Activated CD4-positive, alpha-beta memory T cell treated with anti-CD3 and anti-CD28 coated beads, Interleukin-2, amount 10 ng/mL, durations not matched to agents 7 days and 5 days (primary cell): Measurements from ENCODE around the gene ISCU. TPM values are rescaled to one million over a fixed set of nuclear protein-coding genes. Genes with fewer than 3 reads are reported as not detected.

ENCODE experiments used
- CTCF ChIA-PET: fragments of 350-600 bp; sonication (Branson Sonifier 250); formaldehyde crosslinking; loops from one replicate; lab custom pipeline; 2021; ENCODE audit warnings: antibody characterized with exemption, inconsistent platforms; lab: Charles Lee
- POLR2A ChIA-PET: fragments of 350-600 bp; sonication (Branson Sonifier 250); formaldehyde crosslinking; loops from one replicate; lab custom pipeline; 2021; ENCODE audit warnings: antibody characterized with exemption; lab: Charles Lee
- DNase-seq: peaks from one replicate; pipeline ENCODE4 v3.0.0-alpha.2; 2020
- H3K27ac Mint-ChIP-seq: one replicate; pipeline ENCODE4 v1.8.0; 2021; ENCODE audit warnings: mild to moderate bottlenecking, mixed read lengths
- H3K27me3 Mint-ChIP-seq: one replicate; pipeline ENCODE4 v1.8.0; 2021; ENCODE audit warnings: mixed read lengths
- H3K36me3 Mint-ChIP-seq: one replicate; pipeline ENCODE4 v1.8.0; 2021; ENCODE audit warnings: low read depth, mixed read lengths
- H3K4me1 Mint-ChIP-seq: one replicate; pipeline ENCODE4 v1.8.0; 2021; ENCODE audit warnings: mixed read lengths
- H3K4me3 Mint-ChIP-seq: one replicate; pipeline ENCODE4 v1.8.0; 2021; ENCODE audit warnings: mild to moderate bottlenecking, mixed read lengths
- H3K9me3 Mint-ChIP-seq: one replicate; pipeline ENCODE4 v1.8.0; 2021; ENCODE audit warnings: mixed read lengths
- total RNA-seq, 2 experiments: library from RNA; stranded (reverse); gene quantifications; one replicate each; pipeline ENCODE4 v1.2.3, GENCODE V29; 2021

The ISCU gene
- total RNA-seq, 2 experiments from 2014 or later = 69.9 to 74.1 TPM

- H3K27ac Mint-ChIP-seq = peak overlapping the region; percentile 31
- H3K27me3 Mint-ChIP-seq = no peaks in the 10 kb centered on the region
- H3K4me3 Mint-ChIP-seq = no peak overlapping the region
- CTCF ChIA-PET = no interaction called here
- H3K4me1 Mint-ChIP-seq = peaks cover 15% of the 10 kb centered on the region
- H3K36me3 Mint-ChIP-seq = peaks cover 86% of the 10 kb centered on the region
- DNase-seq = no peak
- H3K9me3 Mint-ChIP-seq = no peaks in the 10 kb centered on the region
- POLR2A ChIA-PET = interaction anchor here (1.3 to 2.0 kb wide), 2 partner anchors 9 to 35 kb away, joined by 3 to 9 read pairs; partner anchors contain the start of gene SART3
Observed at GRCh38 chr12:108525681-108526080, 36.7 kb upstream of the ISCU start.

DNA sequence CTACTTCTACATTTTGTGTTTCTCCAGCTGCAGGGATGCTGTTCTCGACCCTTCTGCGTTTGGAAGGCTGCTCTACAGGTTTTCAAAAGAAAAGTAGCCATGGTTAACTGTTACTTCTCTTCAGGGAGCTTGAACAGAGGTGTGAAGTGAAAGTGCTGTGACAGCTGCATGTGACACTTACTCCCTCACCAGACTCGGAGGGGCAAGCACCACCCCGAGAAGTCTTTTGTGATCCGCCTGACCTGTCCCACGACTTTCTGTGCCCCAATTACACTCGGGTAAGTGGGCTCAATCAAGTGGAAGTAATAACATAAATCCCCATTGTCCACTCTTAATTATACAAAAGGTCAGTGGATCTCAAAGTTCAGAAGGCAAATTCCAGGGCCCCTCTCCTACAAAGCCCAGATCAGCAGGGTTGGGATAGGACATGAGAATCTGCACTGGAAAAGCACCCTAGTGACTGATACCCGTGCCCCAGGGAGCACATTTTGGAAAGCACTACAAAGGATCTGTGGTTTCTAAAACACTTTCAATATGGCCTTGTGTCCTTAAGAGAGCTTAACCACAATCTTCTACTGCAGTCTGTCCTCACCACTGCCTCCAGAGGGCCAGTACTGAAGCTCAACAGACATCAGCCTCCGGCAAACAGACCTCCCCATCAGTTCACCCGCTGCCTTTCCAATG is 35.8 kb upstream of the ISCU start:
- CTCF ChIA-PET = interaction anchor here (1.5 kb wide), 1 partner anchor 12 kb away, joined by 3 read pairs; the partner anchor contains the start of gene FICD
- Mint-ChIP-seq H3K27me3 (no peaks in the 10 kb centered on the region), H3K4me3 (no peak overlapping the region), H3K36me3 (peaks cover 84% of the 10 kb centered on the region), H3K4me1 (peaks cover 15% of the 10 kb centered on the region), H3K9me3 (no peaks in the 10 kb centered on the region), H3K27ac (no peak overlapping the region)
- DNase-seq = no peak
- POLR2A ChIA-PET = interaction anchor here (2.0 kb wide), 1 partner anchor 34 kb away, joined by 9 read pairs; the partner anchor contains the start of gene SART3

GRCh38 chr12:108527166-108527496 is 35.3 kb upstream of the ISCU start:
- CTCF ChIA-PET = interaction anchor here (1.5 kb wide), 1 partner anchor 12 kb away, joined by 3 read pairs; the partner anchor contains the start of gene FICD
- Mint-ChIP-seq H3K27ac (peak overlapping the region; percentile 25), H3K4me1 (peaks cover 15% of the 10 kb centered on the region), H3K9me3 (no peaks in the 10 kb centered on the region), H3K4me3 (no peak overlapping the region), H3K27me3 (no peaks in the 10 kb centered on the region), H3K36me3 (peaks cover 79% of the 10 kb centered on the region)
- no peak for DNase-seq
- POLR2A ChIA-PET = interaction anchor here (2.0 kb wide), 1 partner anchor 34 kb away, joined by 9 read pairs; the partner anchor contains the start of gene SART3

GRCh38 chr12:108530161-108530560 is 32.2 kb upstream of the ISCU start:
- Mint-ChIP-seq H3K27me3 (no peaks in the 10 kb centered on the region), H3K27ac (no peak overlapping the region), H3K9me3 (no peaks in the 10 kb centered on the region), H3K4me1 (peaks cover 15% of the 10 kb centered on the region), H3K36me3 (peaks cover 67% of the 10 kb centered on the region), H3K4me3 (no peak overlapping the region)
- DNase-seq = no peak
- ChIA-PET CTCF (interaction anchor here (1.0 kb wide), 1 partner anchor 18 kb away, joined by 3 read pairs; no protein-coding TSS in a partner anchor), POLR2A (no interaction called here)

DNA sequence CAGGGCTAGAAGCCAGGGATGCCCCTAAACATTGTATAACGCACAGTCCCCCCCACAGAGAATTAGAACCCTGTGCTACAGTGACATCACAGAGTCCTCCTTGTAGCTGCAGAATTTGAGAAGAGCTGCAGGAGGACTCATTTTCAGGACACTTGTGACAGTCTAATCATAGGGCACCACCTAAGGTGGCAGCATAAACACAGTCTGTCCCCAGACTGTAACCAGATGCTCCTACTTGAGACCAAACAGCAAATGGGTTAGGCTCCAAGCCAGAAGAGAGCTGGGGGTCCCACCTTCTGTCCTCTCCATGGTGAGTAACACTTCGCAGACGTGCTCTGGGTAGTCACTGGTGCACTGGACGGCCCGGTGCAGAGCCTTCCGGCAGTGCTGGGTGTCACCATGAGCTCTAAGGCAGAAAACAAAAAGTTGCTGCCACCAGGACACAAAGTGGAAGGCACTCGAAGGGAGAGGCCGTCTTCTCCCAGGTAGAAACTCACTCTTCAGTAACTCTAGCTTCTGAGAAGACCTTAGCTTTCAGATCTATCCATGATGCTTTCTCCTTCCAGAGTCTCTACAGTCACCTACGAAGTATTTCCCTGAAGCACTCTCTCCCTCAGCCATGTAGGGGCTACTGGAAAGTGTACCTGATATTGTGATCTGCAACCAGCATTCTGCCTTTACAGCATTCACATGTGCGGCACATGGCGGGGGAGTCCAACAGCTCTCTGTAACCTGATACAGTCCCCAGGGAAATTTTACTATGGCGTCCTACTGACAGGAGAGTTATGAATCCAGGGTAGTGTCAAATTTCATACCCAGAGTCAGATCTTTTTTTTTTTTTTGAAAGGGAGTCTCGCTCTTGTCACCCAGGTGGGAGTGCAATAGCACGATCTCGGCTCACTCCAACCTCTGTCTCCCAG is 30.2 kb upstream of the ISCU start:
- Mint-ChIP-seq H3K27me3 (no peaks in the 10 kb centered on the region), H3K4me1 (peaks cover 9% of the 10 kb centered on the region), H3K36me3 (peaks cover 65% of the 10 kb centered on the region), H3K9me3 (no peaks in the 10 kb centered on the region), H3K4me3 (no peak overlapping the region), H3K27ac (no peak overlapping the region)
- DNase-seq = no peak
- CTCF ChIA-PET = no interaction called here
- POLR2A ChIA-PET = no interaction called here

- H3K36me3 Mint-ChIP-seq = peaks cover 65% of the 10 kb centered on the region
- ChIA-PET CTCF (no interaction called here), POLR2A (interaction anchor here (0.8 kb wide), 2 partner anchors 19 to 23 kb away, joined by 3 read pairs; partner anchors contain the start of gene SART3)
- H3K4me1 Mint-ChIP-seq = peaks cover 18% of the 10 kb centered on the region
- no peak overlapping the region for H3K4me3 Mint-ChIP-seq
- no peak for DNase-seq
- H3K27ac Mint-ChIP-seq = no peak overlapping the region
- no peaks in the 10 kb centered on the region for H3K9me3 Mint-ChIP-seq
- no peaks in the 10 kb centered on the region for H3K27me3 Mint-ChIP-seq
Observed at GRCh38 chr12:108538146-108538545, 24.2 kb upstream of the ISCU start.

DNA sequence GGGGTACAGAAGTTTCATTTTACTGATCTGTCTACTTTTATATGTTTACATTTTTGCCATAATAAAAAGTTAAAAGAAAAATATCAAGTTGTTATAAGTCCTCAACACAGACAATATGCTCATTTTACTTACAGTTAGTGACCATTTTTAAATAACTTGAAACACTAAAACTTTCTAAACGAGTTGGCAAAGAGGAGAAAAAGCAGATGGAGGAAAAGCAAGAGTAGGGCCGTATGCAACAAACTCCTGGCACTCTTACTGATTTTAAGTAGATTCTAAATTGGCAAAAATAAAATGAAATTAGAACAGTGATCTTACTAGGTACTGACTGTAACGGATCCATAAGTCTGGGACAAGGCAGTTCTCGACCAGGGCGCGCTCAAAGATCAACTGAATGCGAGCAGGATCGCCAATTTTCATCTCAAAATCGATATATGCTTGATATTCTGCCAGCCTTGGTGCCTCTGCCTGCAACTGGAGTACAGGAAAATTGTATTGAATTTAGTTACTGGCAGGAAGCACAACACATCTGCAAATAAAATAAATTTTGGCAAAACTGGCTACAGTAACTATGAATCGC is 23.7 kb upstream of the ISCU start:
- Mint-ChIP-seq H3K4me3 (no peak overlapping the region), H3K27ac (no peak overlapping the region), H3K9me3 (no peaks in the 10 kb centered on the region), H3K36me3 (peaks cover 70% of the 10 kb centered on the region), H3K27me3 (no peaks in the 10 kb centered on the region), H3K4me1 (peaks cover 18% of the 10 kb centered on the region)
- CTCF ChIA-PET = no interaction called here
- POLR2A ChIA-PET = no interaction called here
- DNase-seq = no peak

DNA sequence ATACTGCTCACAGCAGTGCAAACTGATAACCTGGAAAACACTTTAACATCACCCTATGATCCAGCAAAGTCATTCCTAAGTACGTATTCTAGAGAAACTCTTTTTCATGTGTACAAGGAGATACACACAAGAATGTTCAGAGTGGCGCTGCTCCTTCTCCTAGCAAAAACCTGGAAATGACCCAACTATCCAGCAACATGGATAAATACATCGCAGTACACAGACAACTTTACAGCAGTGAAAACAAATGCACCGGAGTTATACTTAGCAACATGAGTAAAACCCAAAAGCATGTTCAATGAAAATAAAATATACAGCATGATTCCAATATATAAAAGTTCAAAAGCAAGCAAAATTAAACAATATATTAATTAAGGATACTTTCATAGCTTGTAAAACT is 20.1 kb upstream of the ISCU start:
- no peak for DNase-seq
- H3K4me3 Mint-ChIP-seq = no peak overlapping the region
- no peaks in the 10 kb centered on the region for H3K27me3 Mint-ChIP-seq
- H3K27ac Mint-ChIP-seq = no peak overlapping the region
- ChIA-PET POLR2A (no interaction called here), CTCF (no interaction called here)
- H3K4me1 Mint-ChIP-seq = peaks cover 18% of the 10 kb centered on the region
- H3K9me3 Mint-ChIP-seq = no peaks in the 10 kb centered on the region
- H3K36me3 Mint-ChIP-seq = peaks cover 66% of the 10 kb centered on the region

DNA sequence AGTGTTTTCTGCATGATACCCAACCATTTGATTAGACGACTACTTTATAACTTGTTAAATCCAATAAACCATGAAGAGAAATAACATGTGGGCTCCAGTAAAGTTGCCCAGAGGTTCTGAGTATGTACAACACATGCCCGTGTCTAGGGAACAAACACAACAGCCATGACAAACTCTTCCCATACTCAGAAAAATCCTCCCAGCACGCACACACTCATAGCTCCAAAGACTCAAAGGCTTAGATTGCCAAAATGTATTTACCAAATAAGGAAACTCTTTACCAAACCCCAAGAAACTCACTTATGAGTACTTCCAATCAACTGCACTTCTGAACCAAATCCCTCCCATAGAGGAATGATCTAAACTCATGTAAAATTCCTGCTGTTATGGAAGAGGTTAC is 18.7 kb upstream of the ISCU start:
- ChIA-PET CTCF (no interaction called here), POLR2A (interaction anchor here (1.4 kb wide), 1 partner anchor 8 kb away, joined by 3 read pairs; no protein-coding TSS in a partner anchor)
- H3K4me1 Mint-ChIP-seq = peaks cover 18% of the 10 kb centered on the region
- H3K27me3 Mint-ChIP-seq = no peaks in the 10 kb centered on the region
- peaks cover 64% of the 10 kb centered on the region for H3K36me3 Mint-ChIP-seq
- DNase-seq = no peak
- H3K27ac Mint-ChIP-seq = no peak overlapping the region
- H3K9me3 Mint-ChIP-seq = no peaks in the 10 kb centered on the region
- H3K4me3 Mint-ChIP-seq = no peak overlapping the region

GRCh38 chr12:108547686-108548085 is 14.7 kb upstream of the ISCU start:
- Mint-ChIP-seq H3K4me3 (no peak overlapping the region), H3K27me3 (no peaks in the 10 kb centered on the region), H3K4me1 (peaks cover 30% of the 10 kb centered on the region), H3K9me3 (no peaks in the 10 kb centered on the region), H3K27ac (no peak overlapping the region), H3K36me3 (peaks cover 61% of the 10 kb centered on the region)
- ChIA-PET CTCF (no interaction called here), POLR2A (no interaction called here)
- no peak for DNase-seq

DNA sequence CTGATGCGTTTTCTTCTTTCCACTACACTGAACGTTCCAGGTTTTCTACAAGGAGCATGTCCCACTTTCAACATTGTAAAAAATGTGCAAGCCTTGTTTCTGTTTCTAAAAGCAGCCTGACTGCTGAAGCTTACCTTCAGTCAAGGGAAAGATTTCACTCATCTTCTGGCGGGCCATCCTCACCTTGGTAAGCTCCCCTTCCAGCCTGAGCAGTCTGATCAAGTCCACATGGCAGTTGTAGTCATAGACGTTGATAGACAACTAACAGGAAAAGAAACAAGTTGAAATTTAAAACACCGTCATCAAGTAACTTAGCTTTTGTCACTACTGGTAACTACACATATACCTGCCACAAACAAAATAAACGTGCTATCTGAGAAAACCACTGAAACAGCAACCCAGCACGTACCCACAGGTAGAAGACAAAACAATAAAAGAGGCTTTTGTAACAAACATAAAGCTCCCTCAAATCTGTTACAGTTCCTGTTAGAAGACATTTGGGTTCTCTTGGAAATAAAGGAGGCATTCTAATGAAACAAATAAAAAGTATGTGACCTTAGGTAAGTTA is 13.4 kb upstream of the ISCU start:
- no peaks in the 10 kb centered on the region for H3K9me3 Mint-ChIP-seq
- H3K27ac Mint-ChIP-seq = peak overlapping the region; percentile 19
- no peak for DNase-seq
- H3K4me1 Mint-ChIP-seq = peaks cover 37% of the 10 kb centered on the region
- ChIA-PET CTCF (interaction anchor here (1.1 to 1.2 kb wide), 2 partner anchors 10 to 37 kb away, joined by 5 to 9 read pairs; no protein-coding TSS in a partner anchor), POLR2A (interaction anchor here (1.0 to 2.3 kb wide), 4 partner anchors 10 to 79 kb away, joined by 3 to 16 read pairs (median 4); partner anchors contain the start of genes ISCU and SART3)
- H3K27me3 Mint-ChIP-seq = no peaks in the 10 kb centered on the region
- H3K4me3 Mint-ChIP-seq = no peak overlapping the region
- peaks cover 52% of the 10 kb centered on the region for H3K36me3 Mint-ChIP-seq

- POLR2A ChIA-PET = interaction anchor here (0.9 to 1.0 kb wide), 2 partner anchors 9 to 10 kb away, joined by 4 read pairs; partner anchors contain the start of gene SART3
- H3K9me3 Mint-ChIP-seq = no peaks in the 10 kb centered on the region
- peaks cover 45% of the 10 kb centered on the region for H3K36me3 Mint-ChIP-seq
- H3K27ac Mint-ChIP-seq = no peak overlapping the region
- H3K4me1 Mint-ChIP-seq = peaks cover 53% of the 10 kb centered on the region
- no peak for DNase-seq
- H3K4me3 Mint-ChIP-seq = no peak overlapping the region
- H3K27me3 Mint-ChIP-seq = no peaks in the 10 kb centered on the region
- CTCF ChIA-PET = no interaction called here
Observed at GRCh38 chr12:108551535-108551934, 10.9 kb upstream of the ISCU start.
